HG03108 (cell line): Measurements from ENCODE around the gene PTPRC.
A peak's percentile ranks its signal among the peaks of the same experiment; 100 is the strongest.
"Not testable (repeated sequence)": the region's sequence is repeated elsewhere in the genome, so short reads cannot be mapped to it uniquely, and the experiment has no call there.

ENCODE experiments used
- ATAC-seq: cut with Tn5 transposase; IDR thresholded peaks from one replicate; pipeline ENCODE4 v1.9.1; 2021; ENCODE audit warnings: moderate library complexity; ENCODE audit not compliant: unreplicated experiment

The PTPRC gene

GRCh38 chr1:198638894-198639635 lies at the start of gene PTPRC:
Gene PTPRC, plus strand, starts transcription at chr1:198639040. Its CDS starts 229 bp downstream, at chr1:198639269.
- peak; percentile 65 for ATAC-seq

- ATAC-seq: no peak
These were observed 48.4 kb upstream of the PTPRC start for GRCh38 chr1:198590454-198590853.

- ATAC-seq: no peak
These were observed 43.1 kb upstream of the PTPRC start for GRCh38 chr1:198595765-198596164.

- ATAC-seq: peak; percentile 39
These were observed 41.0 kb upstream of the PTPRC start for GRCh38 chr1:198597690-198598430.

GRCh38 chr1:198598796-198599321 lies 40.0 kb upstream of the PTPRC start:
- peak; percentile 75 for ATAC-seq

- ATAC-seq: no peak
These were observed 39.1 kb upstream of the PTPRC start for GRCh38 chr1:198599749-198600148.

GRCh38 chr1:198600906-198601305 lies 37.9 kb upstream of the PTPRC start:
- no peak for ATAC-seq

GRCh38 chr1:198601310-198601709 lies 37.5 kb upstream of the PTPRC start:
- ATAC-seq: not testable (repeated sequence)

GRCh38 chr1:198601936-198602889 lies 36.6 kb upstream of the PTPRC start:
- no peak for ATAC-seq

GRCh38 chr1:198604975-198605374 lies 33.9 kb upstream of the PTPRC start:
- no peak for ATAC-seq

GRCh38 chr1:198605406-198605805 lies 33.4 kb upstream of the PTPRC start:
- ATAC-seq: no peak

GRCh38 chr1:198606020-198606438 lies 32.8 kb upstream of the PTPRC start:
- no peak for ATAC-seq

- no peak for ATAC-seq
These were observed 31.1 kb upstream of the PTPRC start for GRCh38 chr1:198607714-198608113.

- no peak for ATAC-seq
These were observed 28.5 kb upstream of the PTPRC start for GRCh38 chr1:198610362-198610761.

GRCh38 chr1:198611219-198611618 lies 27.6 kb upstream of the PTPRC start:
- no peak for ATAC-seq

- no peak for ATAC-seq
These were observed 26.2 kb upstream of the PTPRC start for GRCh38 chr1:198612471-198613260.

GRCh38 chr1:198617406-198617805 lies 21.4 kb upstream of the PTPRC start:
- no peak for ATAC-seq

GRCh38 chr1:198619375-198620140 lies 19.3 kb upstream of the PTPRC start:
- no peak for ATAC-seq

GRCh38 chr1:198620218-198620617 lies 18.6 kb upstream of the PTPRC start:
- ATAC-seq: no peak
